ENCODE results near the gene FARP1.

The FARP1 gene

DNA sequence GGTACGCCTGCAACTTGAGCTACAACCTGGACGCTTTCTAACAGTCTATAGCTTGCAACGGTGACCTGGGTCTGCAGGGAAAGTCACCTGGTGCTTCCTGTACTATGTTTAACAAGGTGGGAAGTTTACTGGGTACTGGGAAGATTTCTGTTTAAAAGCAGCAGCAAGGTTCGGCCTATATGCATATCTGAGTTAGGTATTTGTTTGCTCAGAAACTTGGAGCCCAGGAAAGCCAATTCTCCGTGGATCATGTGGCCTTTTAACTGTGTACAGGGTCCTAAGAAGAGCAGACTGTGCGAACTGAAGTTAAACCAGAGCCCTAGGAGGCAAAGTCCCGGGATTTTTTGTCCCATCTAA is 330.9 kb downstream of the FARP1 start:
- no peak for DNase-seq

DNA sequence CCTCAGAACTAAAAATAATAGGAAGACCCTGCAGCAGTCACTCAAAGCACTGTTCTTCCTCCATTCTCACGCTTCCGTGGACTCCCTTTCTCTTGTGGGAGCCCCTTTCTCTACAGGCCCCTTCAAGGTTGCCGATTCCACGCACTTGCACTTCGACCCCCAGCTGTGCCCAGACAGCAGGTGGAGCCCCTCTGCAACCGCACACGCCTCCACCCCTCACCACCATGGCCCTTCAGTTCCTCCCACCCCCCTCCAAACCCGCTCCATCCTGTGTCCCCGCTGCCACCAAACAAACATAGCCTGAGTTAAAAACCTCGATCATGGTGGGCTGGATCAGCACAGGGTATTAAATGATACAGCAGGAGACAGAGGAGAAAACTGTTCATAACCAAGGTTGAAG is 331.4 kb downstream of the FARP1 start:
- no peak for DNase-seq

DNA sequence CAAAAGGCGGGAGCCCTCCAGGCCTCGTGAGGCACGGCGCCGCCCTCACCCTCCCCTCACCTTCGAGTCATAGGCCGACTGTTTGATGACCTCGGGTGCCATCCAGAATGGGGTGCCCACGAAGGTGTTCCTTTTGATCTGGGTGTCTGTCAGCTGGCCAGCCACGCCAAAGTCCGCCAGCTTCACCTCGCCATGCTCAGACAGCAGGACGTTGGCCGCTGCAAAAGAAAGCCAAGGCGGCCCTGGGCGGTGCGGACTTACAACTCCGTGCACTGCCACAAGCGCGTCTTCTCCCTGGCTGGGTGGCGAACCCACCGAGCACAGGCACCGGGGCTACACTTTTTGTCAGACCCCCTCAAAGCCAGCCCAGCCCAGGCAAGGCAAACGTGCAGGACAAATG is 331.9 kb downstream of the FARP1 start:
- DNase-seq, result no peak

DNA sequence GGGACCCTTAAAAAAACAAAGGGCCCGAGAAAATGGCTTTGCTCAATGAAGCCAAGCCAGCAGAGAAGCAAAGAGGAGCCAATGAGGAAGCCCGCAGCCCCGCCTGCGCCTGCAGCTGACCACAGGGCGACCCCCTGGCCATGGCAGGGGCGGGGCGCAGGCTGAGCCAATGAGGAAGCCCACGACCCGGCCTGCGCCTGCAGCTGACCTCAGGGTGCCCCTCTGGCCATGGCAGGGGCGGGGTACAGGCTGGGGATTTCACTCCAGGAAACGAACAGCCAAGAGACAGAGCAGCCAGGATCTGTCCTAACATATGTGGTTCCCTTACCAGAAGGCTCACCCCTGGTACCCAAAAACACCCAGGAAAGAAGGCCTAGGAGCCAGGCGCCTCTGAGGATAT is 332.6 kb downstream of the FARP1 start:
- no peak for DNase-seq

DNA sequence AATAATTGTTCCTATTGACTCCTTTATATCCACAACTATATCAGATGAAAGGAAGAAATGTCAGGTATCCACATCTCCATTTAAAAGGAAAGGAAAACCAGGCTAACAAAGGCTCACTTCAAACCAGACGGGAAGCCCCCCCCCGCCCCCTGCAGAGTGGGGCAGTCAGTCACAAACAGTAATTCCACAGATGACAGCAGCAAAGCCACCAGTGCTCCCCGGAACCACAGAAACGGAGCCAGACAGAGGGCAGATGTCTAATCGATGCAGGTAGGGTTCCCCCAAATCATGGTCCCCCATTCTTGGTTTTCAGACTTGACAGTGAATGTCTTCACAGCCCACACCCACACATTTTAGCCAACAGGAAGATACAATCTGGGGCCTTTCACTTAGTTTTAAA is 333.2 kb downstream of the FARP1 start:
- DNase-seq, result peak in 1 of 2 donors; percentile 45

DNA sequence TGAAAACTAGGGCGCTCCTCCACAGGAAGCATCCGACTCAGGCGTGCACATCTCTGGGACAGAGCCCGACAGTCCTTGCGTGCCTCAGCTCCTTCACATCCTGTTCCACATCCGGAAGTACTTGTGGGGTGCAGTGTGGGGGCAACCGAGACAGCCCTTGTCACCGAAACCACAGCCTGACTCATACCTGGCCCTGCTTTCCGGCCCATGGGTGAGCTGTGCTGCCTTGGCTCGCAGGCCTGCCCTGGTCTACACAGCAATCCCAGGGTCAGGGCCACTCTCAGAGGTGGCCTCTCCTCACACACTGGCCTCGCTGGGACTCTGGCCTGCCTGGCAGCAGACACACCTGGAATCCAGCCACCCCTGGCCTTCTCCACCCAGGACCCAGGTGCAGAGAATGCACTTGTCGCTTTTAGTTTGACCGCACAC is 333.7 kb downstream of the FARP1 start:
- peak; percentile 86 to 87 for DNase-seq

DNA sequence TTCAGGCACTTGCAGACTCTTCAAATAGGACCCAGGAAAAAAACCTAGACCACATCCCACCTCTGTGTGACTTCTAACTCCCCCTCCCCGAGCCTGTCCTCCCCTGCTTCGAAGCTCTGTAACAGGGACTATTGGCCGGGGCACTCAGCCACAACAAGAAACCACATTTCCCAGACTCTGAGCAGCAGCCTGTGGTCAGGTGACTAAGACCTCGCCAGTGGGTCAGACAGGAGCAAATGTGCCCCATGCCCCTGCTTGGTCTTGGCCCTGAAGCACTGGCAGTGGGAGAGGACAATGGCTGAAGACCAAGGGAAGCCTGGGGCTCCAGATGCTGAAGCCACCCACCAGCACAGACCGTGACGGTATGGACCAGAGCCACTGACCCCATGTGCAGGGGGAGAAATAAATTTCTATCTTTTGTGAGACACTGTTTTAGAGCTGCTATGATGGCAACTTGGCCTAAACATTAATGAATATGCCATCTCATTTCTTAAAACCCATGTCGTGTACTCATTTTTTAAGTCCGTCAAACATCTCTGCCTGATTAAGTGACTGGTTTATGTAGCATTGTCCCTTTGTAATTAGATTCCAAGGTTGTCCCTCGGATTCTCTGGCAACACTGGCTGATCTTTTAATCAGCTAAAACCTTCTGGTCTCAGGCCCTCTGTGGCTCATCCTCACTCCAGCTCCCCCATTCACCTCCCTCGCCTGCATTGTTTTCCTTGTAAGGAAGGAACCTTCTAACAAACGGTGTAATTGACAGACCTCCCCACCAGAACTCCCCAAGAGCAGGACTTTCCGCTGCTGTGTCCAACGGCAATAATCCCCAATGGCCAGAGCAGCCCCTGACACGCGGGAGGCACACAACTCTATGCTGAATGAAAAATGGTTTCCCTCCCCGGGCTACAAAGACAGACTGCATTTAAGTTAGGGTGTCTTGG is 335.6 kb downstream of the FARP1 start:
- peak in 1 of 2 donors; percentile 17 for DNase-seq

DNA sequence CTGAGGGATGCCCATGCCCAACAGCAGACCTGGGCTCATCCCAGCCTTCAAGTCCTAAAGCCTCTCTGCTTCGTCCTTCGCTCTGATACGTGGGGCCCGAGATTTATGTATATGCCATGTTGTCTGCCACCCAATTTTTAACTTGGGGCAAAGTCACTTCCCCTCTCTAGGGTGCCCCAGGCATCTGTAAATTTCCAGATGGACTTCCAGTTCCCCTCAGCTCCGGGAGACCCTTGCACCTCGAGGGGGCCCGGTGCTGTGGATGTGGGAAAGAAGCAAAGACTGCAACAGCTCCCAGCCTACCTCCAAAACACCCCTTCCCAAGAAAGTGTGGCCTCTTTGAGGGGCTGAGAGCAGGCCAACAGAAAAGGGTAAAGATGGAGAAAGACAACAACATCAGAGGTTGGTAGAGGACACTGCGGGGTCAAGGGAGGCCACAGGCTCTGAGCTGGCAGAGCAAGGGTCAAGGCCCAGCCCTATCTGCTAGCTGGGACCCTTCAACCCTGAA is 336.7 kb downstream of the FARP1 start:
- no peak for DNase-seq

DNA sequence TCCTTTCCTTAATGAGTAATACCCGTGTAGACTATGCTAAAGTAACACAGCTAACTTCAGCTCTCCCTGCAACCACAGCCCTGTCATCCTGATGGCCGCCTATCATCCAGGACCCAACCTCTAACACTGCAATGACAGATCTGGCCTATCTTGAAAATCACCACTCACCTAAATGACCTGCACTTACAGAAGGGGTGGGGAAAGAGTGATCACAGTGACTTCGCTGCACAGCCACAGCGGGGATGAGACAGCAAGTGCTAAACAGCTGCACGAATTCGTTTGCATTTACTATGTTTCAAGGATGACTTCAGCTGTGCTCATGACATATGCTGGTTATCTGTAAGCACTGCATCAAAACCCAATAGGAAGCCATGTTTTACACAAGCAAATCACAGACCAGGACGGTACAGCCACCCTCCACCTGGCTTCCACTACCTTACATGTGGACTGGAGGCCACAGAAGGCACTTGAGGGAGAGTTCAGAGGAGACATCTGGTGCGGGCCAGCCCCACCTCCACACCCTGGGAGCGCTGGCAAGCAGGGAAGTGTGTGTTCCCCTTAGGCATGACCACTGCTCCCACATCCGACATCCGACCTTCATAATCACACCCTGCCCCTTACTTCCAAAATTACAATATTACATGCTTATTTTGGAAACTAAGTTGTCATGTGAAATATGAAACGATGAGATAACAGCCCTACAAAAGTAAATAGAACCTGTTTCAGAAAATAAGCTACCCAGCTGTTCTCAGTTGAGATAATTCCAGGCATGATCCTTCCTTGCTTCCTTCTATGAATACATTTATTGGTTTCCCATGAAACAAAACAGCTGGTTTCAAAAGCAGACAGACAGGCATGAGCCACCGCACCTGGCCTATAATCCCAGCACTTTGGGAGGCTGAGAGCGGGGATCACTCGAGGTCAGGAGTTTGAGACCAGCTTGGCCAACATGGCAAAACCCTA is 338.3 kb downstream of the FARP1 start:
- DNase-seq, result no peak

DNA sequence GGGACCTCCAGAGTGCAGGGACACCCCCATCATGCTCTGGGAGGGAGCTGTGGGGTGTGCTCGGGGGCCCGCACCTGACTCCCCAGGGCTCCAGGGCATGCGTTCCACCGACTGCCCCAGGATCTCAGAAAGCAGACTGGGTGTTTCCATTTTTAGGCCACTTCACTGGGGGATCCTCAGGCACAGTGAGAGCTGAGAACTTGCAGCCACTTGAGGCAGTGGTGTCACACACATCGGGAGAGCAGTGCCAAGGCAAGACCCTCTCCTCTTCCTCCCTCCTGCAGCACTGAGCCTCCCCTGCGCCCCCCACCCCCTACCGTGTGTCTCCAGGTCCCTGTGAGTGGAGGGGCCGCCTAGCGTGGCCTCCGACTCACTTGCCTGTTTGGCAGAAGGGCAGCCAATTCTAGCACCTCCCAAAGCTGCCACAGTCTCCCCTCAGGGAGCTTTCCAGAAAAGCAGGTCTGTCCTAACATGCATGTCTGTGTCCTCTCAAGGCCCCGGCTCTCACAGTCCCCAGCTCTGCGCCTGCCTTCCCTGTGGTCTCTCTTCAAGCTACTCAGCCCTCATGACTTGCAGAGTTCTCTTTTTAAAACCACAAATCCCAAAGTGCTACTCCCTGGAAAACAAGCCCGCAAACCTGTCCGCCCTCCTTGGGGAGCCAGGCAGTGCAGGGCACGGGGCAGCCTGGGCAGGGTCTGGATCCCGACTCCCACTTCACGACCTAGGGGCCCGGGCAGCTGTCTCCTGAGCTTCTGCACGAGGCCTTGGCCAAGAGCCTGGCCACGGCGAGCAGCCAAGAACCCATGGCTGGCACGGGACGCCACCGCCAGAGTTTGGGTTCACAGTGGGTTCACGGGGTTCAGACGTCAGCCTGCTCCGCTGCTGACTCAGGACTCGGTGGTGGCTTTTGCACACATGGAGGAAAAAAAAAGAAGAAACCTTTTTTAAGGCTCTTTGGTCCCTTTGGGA is 339.9 kb downstream of the FARP1 start:
- DNase-seq, result no peak

DNA sequence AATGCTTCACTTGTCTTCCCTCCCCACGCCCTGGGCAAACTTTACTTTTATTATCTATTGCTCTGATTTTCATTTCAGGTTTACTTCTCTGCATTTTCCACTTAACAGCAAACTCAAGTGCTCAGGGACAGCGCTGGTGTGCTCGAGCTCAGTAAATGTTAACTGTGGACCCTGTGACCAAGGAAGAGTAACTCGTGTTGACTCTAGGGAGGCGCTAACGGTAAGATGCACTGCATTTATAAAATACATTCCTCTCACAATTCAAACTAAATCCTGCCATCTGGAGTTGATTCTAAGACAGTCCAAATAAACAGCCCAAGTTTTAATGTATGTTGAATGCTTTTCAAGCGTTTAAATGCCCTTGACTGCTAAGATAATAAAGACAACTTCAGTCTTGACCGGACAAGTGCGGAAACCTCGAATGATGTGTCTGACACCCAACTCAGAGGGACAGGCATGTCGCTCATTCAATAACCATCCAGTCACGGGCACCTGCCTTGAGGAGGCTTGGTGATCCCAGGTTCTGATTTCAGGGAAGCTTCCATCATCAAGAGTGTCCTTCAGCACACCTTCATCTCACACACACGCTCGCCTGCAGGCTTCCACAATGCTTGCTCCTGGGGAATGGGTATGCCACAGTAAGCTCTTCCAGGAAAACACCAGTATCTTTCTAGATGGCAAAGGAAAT is 340.9 kb downstream of the FARP1 start:
- DNase-seq, result no peak

DNA sequence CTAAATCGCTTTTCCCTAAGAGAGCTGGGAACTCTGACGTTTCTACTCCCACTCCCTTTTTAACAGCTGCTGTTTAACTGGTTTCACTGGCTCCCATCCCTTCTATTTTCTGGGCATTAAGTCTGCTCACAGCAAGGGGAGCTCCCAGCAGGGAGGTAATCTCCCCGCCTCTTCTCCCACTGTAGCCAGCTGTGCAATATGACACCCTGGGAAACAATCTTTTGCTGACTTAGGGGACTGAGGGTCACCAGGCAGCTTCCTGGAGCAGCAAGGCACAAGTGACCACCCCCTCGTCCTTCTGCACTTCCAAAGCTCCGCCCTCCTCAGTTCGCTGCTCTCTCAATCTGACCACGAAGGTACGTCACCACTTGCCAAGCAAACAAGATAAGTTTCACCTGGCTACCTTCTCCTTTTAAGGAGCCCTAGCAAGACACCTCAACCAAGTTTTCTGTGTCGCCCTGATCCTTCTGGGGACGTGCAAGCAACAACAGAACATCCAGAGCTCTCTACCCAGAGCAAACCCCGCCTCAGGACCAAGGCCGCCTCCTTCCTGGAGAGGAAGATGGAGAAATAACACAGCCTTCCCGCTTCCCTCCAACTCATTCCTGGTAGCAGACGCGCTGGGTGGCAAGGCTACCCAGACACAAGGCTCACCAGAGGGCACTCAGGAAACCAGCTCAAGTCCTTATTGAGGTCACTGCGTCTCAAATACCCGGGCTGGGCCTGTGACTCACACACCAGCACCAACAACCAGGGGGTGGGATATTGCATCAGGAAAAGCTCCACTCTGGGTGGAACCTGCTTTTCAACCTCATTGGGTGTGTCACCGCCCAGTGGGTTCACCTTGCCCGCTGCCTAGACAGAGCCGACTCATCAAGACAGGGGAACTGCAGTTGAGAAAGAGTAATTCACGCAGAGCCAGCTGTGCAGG is 341.7 kb downstream of the FARP1 start:
- peak; percentile 66 to 84 for DNase-seq

DNA sequence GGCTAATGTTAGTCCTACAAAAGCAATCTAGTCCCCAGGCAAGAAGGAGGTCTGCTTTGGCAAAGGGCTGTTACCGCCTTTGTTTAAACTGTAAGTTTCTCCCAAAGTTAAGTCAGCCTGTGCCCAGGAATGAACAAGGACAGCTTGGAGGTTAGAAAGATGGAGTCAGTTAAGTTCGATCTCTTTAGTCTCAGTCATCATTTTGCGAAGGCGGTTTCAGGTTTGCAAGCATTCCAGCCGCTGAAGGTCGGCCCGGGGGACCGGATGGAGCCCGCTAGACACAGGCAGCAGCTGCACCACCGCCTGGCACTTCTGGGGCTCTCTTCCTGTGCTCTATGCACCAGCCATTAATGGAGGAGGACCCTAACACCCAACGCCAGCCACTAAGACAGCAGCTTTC is 342.7 kb downstream of the FARP1 start:
- no peak for DNase-seq

DNA sequence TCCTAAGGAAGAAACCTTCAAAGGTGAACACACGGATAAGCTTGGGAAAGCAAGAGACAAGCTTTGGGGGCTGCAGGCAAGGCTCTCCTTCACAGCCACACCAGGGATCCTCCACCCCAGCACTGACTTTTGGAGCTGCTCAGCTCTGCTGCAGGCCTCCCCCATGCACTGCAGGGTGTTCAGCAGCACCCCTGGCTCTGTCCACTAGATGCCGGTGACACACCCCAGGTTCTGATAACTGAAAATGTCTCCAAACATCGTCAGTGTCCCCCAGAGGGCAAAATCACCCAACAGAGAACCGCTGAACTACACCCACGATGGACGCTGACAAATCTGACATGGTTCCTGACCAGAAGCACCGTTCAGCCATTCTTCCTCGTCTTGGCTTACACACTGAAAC is 343.5 kb downstream of the FARP1 start:
- DNase-seq, result no peak

DNA sequence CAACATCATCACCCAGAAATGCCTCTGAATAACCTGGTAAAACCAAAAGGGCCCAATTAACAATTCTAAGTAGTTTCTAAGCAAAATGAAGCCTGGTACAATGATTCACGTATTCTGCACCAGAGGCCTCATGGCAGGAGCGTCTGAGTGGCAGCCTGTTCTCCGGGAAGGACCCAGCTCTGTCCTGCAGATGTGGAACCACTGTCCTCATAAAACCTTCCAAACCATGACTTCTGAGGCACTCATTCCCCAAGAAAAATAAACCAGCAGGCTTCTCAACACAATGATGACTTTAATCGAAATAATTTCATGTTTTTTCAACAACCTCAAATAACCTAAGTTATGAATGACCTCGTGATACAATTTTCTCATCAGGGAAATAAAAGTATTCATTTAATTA is 344.1 kb downstream of the FARP1 start:
- no peak for DNase-seq

DNA sequence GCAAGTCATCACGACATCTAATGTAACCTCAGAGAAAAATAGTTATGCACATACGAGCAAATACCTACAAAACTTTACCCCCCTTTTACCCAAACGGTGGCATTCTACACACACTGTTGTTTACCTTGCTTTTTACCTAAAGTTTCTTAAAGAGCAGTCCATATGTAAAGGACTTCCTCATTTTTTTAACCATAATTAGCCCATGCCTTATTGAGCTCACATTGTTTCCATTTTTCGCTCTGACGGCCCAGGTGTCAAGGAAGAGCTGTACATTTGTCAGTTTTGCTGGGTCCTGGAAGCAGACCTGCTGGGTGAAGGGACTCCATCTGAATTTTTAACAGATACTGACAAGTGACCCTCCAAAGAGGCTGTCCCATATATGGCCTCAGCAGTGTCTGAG is 344.6 kb downstream of the FARP1 start:
- DNase-seq, result no peak

DNA sequence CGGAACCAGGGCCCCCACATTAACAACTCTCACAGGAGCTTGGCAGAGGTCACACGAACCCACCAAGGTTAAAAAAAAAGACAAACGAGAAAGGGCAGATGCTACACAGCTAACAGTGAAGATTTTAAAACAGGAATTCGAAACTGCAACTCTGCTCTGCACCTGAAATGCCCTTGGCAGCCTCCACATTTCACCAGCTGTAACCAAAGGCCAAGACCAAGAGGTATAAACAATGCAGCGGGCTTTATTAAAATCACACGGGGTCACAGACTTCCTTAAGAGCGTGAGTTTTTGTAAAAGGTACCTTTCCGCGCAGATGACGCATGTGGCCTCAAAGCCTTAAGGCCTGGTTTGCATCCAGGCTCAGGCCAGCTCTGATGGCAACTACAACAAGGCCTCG is 345.8 kb downstream of the FARP1 start:
- DNase-seq, result no peak

DNA sequence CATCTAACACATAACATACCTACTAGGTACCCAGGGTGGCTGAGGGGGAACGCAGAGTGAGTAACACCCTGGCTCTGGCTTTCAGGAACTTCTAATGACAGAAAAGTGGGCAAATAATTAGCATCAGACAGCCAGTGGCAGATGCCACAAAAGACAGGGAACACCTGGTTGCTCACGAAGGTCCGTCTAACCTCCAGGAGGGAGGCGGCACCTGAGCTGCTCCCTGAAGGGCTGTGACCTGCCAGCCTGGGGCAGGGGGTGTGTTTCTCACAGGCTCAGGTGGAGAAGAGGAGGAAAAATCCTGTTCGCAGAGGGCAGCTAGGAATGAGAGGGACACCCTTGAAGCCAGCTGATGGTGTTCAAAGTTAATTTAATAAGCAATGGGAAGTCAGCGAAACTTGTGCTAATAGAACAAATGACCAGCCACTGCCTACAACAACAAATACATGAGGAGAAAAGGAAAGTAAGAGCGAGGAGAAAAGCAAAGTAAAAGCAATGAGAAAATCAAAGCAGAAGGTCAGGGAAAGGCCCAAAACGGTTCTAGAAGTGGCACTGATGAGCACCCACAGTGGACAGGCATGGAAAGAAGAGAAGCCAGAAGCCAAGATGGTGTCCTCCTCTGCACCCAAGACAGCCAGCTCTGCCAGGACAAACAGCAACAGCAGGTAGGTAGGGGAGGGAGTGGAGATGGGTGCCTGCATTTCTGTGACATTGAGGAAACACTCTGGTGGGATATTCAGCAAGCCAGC is 346.7 kb downstream of the FARP1 start:
- DNase-seq, result no peak

DNA sequence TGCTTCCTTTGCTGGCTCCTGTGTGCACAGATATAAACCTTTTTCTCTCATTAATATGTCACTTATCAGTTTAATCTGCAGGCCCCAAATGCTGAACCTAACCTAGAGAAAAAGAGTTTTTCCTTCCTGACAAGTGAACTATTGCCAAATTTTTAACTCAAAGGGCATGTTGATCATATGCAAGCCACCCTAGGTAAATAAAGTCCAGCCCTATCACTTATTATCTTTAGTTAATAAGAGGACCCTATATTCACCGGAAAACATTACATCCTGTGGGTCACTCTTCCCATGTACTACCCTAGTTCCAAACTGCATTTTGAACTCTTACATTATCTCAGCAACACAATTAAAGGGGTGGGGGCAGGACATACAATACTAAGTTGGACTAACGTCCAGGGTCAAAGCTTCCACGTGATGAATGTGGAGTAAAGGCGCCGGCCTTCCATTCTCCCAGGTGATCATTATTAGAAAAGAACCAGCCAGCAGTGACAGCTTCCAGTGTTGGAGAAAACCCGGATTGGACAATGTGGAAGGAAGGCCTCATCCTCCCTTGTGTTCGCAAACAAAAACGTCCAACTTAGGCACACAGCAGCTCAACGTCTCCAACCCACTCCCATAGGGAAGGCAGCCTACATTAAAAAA is 347.4 kb downstream of the FARP1 start:
- DNase-seq, result no peak

All from CD4-positive, alpha-beta T cell treated with Interleukin-4 for 1 hour (primary cell).